HL-60/S4 treated with retinoic acid at 250 ng/mL for 4 days and 3 days (cell line): ENCODE data around the gene ZFP1.

Experiments used
- in situ Hi-C: fragments of 300-500 bp; cut with MboI; formaldehyde crosslinking; loops from 2 replicates; pipeline ENCODE4 v1.7.0; 2022; ENCODE audit warnings: low sequenced_read_pairs

ZFP1 gene

DNA sequence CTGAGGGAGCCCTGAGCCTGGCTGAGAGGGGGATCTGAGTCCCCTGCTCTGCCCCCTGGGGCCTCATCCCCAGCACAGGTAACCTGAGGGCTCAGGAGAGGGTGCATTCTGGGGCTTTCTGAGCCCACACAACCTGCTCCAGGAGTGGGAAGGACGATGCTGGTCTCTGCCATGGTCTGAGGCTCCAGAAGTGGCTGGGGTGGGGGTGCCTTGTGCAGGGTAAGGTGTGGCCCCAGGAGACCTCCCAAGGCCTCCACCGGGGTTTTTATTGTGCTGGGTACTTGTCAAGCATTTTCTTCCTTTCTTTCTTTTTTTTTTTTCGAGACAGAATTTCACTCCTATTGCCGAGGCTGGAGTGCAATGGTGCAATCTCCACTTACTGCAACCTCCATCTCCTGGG, 70.8 kb downstream of the ZFP1 start:
- in situ Hi-C loops, result loop anchor here (25.0 kb wide), 1 partner anchor 168 kb away; no protein-coding TSS in a partner anchor

DNA sequence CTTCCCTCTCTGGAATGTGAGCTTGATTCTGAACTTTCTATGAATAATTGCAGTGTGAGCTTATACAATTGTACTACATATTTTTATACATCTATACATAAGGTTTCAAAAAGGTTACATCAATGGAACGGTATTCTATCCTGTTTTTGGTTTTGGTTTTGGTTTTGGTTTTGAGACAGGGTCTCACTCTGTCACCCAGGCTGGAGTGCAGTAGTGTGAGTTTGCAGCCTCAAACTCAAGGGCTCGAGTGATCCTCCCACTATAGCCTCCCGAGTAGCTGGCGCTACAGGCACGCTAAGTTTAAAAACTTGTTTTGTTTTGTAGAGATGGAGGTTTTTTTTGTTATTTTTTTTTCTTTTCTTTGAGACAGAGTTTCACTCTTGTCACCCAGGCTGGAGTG, 71.5 kb downstream of the ZFP1 start:
- in situ Hi-C loops, result loop anchor here (25.0 kb wide), 1 partner anchor 167 kb away; no protein-coding TSS in a partner anchor
